Neutrophil (primary cell): ENCODE data around the gene PSMB10.

Experiments used
- H3K27ac ChIP-seq: fragments of 200-600 bp; sonication (generic); 2 replicates; pipeline ENCODE4 v1.5.1; 2016; ENCODE audit warnings: mild to moderate bottlenecking, moderate library complexity
- H3K27me3 ChIP-seq: fragments of 200-600 bp; sonication (generic); 2 replicates; pipeline ENCODE4 v1.6.0; 2016; ENCODE audit warnings: mild to moderate bottlenecking
- H3K36me3 ChIP-seq: fragments of 200-600 bp; sonication (generic); 2 replicates; pipeline ENCODE4 v1.5.1; 2017
- H3K4me1 ChIP-seq, 2 experiments: fragments of 200-600 bp in 1 of 2; sonication (generic) in 1 of 2; 1 replicate in 1 of 2; 2 replicates in 1 of 2; pipeline versions ENCODE4 v1.5.1 to v1.6.1; 2013 to 2016; ENCODE audit warnings: low read depth in 1 of 2, low read length in 1 of 2, mild to moderate bottlenecking in 1 of 2, moderate library complexity in 1 of 2; ENCODE audit not compliant: control insufficient read depth in 1 of 2, insufficient read depth in 1 of 2
- H3K4me3 ChIP-seq, 2 experiments: fragments of 200-600 bp in 1 of 2; sonication (generic) in 1 of 2; 1 replicate in 1 of 2; 2 replicates in 1 of 2; pipeline ENCODE4 v1.5.1; 2013 to 2016; ENCODE audit warnings: low read depth in 1 of 2, low read length in 1 of 2, mild to moderate bottlenecking in 1 of 2, moderate library complexity in 1 of 2
- H3K9me3 ChIP-seq: fragments of 200-600 bp; sonication (generic); 2 replicates; pipeline ENCODE4 v1.5.1; 2016
- TF ChIP-seq, protein P1 (sequence below): fragments of 200-600 bp; sonication (generic); IDR thresholded peaks from 2 replicates; pipeline ENCODE4 v1.5.1; 2016; ENCODE audit warnings: antibody characterized with exemption

PSMB10 gene

DNA sequence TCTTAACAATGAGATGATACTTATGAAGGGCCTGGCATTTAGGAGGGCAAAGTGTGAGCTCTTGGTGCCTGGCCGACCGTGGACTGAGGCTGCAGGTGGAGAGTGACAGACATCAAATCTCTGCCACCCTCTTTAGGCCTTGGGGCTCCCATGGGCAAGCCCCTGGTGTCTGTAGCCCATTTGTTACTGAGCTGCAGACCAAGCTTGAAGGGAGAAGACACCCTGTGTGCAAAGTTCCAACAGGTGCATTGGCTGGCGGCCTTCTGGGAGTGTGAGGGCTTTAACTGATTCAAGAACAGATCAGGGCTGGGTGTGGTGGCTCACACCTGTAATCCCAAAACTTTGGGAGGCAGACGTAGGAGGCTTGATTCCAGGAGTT lies 4.2 kb downstream of the PSMB10 start:
- Histone ChIP-seq H3K4me1 (peaks cover 16 to 21% of the 10 kb centered on the region in 2 experiments), H3K27ac (peak overlapping the region; percentile 18), H3K9me3 (no peaks in the 10 kb centered on the region), H3K36me3 (peaks cover 76% of the 10 kb centered on the region), H3K4me3 (no peak overlapping the region), H3K27me3 (no peaks in the 10 kb centered on the region)
- TF ChIP-seq, protein P1, sequence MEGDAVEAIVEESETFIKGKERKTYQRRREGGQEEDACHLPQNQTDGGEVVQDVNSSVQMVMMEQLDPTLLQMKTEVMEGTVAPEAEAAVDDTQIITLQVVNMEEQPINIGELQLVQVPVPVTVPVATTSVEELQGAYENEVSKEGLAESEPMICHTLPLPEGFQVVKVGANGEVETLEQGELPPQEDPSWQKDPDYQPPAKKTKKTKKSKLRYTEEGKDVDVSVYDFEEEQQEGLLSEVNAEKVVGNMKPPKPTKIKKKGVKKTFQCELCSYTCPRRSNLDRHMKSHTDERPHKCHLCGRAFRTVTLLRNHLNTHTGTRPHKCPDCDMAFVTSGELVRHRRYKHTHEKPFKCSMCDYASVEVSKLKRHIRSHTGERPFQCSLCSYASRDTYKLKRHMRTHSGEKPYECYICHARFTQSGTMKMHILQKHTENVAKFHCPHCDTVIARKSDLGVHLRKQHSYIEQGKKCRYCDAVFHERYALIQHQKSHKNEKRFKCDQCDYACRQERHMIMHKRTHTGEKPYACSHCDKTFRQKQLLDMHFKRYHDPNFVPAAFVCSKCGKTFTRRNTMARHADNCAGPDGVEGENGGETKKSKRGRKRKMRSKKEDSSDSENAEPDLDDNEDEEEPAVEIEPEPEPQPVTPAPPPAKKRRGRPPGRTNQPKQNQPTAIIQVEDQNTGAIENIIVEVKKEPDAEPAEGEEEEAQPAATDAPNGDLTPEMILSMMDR, result no peak

DNA sequence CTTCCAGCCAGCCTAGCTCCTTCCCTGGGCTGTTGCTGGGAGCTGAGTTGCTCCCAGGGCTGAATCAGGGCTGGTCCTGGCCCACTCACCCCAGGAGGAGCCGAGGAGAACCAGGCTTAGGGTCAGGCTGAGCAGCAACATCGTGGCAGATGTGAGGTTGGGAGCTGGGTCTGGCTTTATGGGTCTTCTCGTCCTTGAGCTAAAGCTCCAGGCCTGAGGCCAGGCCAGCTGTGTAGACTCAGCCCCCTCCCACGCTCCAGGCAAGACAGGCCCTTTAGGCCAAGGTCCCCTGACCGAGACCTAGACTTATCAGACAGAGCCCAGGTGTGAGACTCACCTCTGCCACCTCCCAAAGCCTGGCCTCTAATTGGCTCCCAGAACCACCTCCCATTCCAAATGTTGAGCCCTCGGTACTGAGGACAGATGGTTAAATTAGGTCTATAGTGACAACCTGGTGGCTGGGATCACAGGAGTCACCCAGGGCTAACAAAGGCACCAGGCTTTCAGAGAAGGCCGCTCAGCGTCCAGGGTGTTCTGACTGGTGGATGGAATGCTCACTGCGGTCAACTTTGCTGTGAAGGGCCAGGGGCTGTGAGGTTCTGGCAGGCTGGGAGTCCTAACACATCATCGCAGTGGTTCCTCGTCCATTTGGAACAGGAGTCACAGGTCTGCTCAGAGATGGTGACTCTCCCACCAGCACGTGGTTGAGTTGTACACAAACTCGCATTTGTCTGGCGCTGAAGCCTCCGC lies 4.8 kb downstream of the PSMB10 start, which contains the start of gene CTRL:
Gene CTRL (minus strand): TSS at position 151 of the 750 bp plus-strand sequence. CDS start 10 bp downstream, at position 141.
- peak within 1 kb of the TSS; percentile 18 for H3K27ac ChIP-seq
- H3K36me3 ChIP-seq, result peaks cover 82% of the 10 kb centered on the region
- peaks cover 10 to 16% of the 10 kb centered on the region in 2 experiments for H3K4me1 ChIP-seq
- TF ChIP-seq, protein P1, result no peak
- H3K4me3 ChIP-seq, result no peak within 1 kb of the TSS
- H3K27me3 ChIP-seq, result no peaks in the 10 kb centered on the region
- H3K9me3 ChIP-seq, result no peaks in the 10 kb centered on the region

DNA sequence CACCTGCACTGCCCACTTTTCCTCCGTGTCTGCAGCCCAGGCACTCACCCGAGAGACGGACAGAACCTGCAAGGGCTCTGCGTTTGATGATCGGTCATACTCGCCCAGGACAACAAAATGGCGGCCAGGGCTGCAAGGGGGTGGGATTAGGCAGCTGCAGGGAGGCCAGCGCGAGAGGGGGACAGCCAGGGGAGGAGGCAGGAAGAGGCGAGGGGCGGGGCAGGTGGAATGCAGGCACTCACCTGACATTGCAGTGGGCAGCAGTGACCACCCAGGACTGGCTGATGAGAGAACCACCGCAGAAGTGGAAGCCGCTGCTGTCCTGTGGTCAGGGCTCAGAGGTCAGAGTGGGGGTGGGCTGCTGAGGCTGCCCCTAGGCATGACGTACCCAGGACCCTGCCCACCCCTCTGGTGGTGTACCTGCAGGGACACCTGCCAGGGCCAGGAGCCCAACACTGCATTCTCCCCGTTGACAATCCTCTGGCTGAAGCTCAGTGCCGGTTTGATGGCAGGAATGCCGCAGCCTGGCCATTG lies 5.9 kb downstream of the PSMB10 start:
- Histone ChIP-seq H3K4me3 (no peak overlapping the region), H3K4me1 (peaks cover 9 to 10% of the 10 kb centered on the region in 2 experiments), H3K27ac (no peak overlapping the region), H3K36me3 (peaks cover 85% of the 10 kb centered on the region), H3K9me3 (no peaks in the 10 kb centered on the region), H3K27me3 (no peaks in the 10 kb centered on the region)
- TF ChIP-seq, protein P1, result no peak

DNA sequence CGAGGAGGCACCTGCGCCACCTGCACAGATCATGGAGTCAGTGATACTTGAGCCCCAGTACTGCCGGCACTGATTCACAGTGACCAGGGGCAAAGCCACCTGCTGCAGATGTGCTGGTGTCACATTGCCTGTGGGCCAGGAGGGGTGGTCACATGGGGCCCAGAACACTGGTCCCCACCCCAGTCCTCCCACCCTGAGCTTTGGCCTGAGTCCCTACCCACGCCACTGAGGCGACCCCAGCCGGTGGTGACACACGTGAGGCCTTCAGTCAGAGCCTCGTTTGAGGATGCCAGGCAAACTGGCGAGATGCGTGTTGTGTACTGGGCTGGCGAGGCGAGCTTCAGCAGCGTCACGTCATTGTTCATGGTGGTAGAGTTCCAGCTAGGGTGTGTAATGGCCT lies 6.5 kb downstream of the PSMB10 start:
- Histone ChIP-seq H3K27me3 (no peaks in the 10 kb centered on the region), H3K9me3 (no peaks in the 10 kb centered on the region), H3K4me3 (no peak overlapping the region), H3K27ac (no peak overlapping the region), H3K4me1 (peaks cover 5% of the 10 kb centered on the region in 2 experiments), H3K36me3 (peaks cover 87% of the 10 kb centered on the region)
- TF ChIP-seq, protein P1, result no peak

DNA sequence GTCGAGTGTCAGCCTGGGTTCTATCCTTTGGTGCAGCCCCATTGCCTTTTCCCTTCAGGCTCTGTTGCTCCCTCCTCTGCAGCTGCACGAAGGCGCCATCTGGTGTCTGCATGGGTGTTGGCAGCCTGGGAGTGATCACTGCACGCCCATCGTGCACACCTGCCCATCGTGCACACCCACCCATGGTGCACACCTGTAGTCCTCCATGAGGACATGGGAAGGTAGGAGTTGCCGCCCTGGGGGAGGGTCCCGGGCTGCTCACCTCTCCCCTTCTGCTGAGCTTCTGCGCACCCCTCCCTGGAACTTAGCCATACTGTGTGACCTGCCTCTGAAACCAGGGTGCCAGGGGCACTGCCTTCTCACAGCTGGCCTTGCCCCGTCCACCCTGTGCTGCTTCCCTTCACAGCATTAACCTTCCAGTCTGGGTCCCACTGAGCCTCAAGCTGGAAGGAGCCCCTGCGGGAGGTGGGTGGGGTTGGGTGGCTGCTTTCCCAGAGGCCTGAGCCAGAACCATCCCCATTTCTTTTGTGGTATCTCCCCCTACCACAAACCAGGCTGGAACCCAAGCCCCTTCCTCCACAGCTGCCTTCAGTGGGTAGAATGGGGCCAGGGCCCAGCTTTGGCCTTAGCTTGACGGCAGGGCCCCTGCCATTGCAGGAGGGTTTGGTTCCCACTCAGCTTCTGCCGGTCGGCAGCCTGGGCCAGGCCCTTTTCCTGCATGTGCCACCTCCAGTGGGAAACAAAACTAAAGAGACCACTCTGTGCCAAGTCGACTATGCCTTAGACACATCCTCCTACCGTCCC lies 7.9 kb downstream of the PSMB10 start:
- Histone ChIP-seq H3K36me3 (peaks cover 81% of the 10 kb centered on the region), H3K27me3 (no peaks in the 10 kb centered on the region), H3K9me3 (no peaks in the 10 kb centered on the region), H3K4me3 (no peak overlapping the region), H3K27ac (peak overlapping the region; percentile 5), H3K4me1 (no peaks in the 10 kb centered on the region)
- TF ChIP-seq, protein P1, result peak; percentile 73
